ENCODE results near the gene GALNT14. TPM values are rescaled to one million over a fixed set of nuclear protein-coding genes. Genes with fewer than 3 reads are reported as not detected.

Gene GALNT14
- total and polyA plus RNA-seq, 2 donors: 1.3 to 2.1 TPM

DNA sequence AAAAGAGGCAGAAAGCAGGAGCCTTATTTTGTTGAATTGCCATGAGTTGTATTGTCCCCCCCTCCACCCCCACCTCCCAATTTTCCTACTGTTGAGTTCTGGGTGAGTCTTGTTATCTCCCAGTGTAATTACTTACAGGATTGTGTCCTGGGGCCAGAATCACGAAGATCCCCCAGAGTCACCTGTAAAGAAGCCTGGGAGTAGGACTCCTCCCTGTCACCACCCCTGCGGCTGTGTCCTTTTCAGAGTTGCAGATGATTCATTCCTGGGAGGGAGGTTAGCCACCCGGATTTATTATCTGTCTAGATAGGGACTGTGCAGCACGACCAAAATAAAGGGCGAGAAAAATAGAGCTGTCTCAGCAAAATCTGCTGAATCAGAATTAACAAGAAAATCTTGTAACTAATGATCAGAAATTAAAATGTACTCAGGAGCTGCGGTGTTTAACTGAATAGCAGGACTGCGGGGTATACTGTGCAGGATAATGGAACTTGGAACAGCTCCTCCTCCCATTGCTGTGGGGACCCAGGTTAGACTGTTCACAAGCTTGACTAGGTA lies 249.3 kb downstream of the GALNT14 start:
- DNase-seq (ENCODE audit: low read depth in 6 of 9, low spot score in 9 of 9): no peak
- Histone ChIP-seq H3K36me3 (ENCODE audit: control insufficient read depth in 2 of 2, insufficient read depth in 2 of 2, low read length in 1 of 2) (no peaks in the 10 kb centered on the region), H3K4me1 (ENCODE audit: control insufficient read depth in 2 of 2, insufficient read depth in 2 of 2, low read length in 2 of 2) (no peaks in the 10 kb centered on the region), H3K9me3 (ENCODE audit: control insufficient read depth in 2 of 2, insufficient read depth in 1 of 2, low read length in 1 of 2) (no peaks in the 10 kb centered on the region), H3K27ac (ENCODE audit: low read depth in 1 of 2, low read length in 1 of 2) (no peak overlapping the region), H3K4me3 (ENCODE audit: low read length in 2 of 2) (no peak overlapping the region), H3K27me3 (ENCODE audit: control insufficient read depth in 2 of 2, insufficient read depth in 1 of 2, low read length in 1 of 2) (no peaks in the 10 kb centered on the region)
- WGBS: 95% methylated on average over 7 of the region's 7 CpGs

DNA sequence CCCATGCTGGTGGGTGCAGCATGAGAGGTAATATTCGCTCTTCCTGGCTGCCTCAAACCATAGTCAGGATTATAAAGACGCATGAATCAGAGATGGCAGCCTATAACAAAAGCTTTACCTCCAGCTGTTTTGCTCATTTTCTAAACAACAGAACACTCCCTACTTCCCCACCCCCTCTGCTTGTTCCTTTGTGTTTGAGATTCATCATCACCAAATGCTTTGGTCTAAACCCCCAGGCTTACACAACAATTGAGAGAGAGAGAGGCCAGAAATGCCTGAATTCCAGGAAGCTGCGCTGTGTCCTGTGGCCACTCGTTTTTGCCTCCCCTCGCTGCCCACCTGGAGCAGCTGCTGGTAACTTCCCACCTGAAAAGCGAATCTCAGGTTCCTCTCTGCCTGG lies 252.2 kb downstream of the GALNT14 start:
- WGBS: 90% methylated on average over 6 of the region's 6 CpGs
- H3K27ac ChIP-seq (ENCODE audit: low read depth in 1 of 2, low read length in 1 of 2): no peak overlapping the region
- no peak for DNase-seq (ENCODE audit: low read depth in 6 of 9, low spot score in 9 of 9)

DNA sequence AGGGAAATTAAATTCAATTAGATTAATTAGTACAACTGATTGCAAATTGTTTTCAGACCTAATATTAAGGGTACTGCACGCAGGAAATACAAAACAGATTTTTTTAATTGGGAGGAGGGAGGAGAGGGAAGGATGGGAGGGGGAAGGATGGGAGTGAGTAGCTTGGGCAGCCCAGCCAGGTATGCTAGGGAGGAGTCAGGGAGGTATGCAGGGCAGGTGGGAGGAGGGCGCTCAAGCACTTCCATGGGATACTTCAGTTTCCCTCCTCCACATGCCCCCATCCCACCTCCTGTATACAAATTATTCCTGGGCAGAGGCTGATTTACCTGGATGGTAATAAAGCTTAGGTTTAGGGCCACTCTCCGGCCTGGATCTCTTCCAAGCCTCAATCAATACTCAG lies 254.4 kb downstream of the GALNT14 start:
- no peak for DNase-seq (ENCODE audit: low read depth in 6 of 9, low spot score in 9 of 9)
- Histone ChIP-seq H3K4me3 (ENCODE audit: low read length in 2 of 2) (no peak overlapping the region), H3K27ac (ENCODE audit: low read depth in 1 of 2, low read length in 1 of 2) (no peak overlapping the region), H3K36me3 (ENCODE audit: control insufficient read depth in 2 of 2, insufficient read depth in 2 of 2, low read length in 1 of 2) (no peaks in the 10 kb centered on the region), H3K9me3 (ENCODE audit: control insufficient read depth in 2 of 2, insufficient read depth in 1 of 2, low read length in 1 of 2) (no peaks in the 10 kb centered on the region), H3K4me1 (ENCODE audit: control insufficient read depth in 2 of 2, insufficient read depth in 2 of 2, low read length in 2 of 2) (no peaks in the 10 kb centered on the region), H3K27me3 (ENCODE audit: control insufficient read depth in 2 of 2, insufficient read depth in 1 of 2, low read length in 1 of 2) (no peaks in the 10 kb centered on the region)
- 94% methylated on average over 3 of the region's 3 CpGs for WGBS

More for the DNA sequence above, 252.2 kb downstream of the GALNT14 start:
- no peaks in the 10 kb centered on the region for H3K36me3 ChIP-seq (ENCODE audit: control insufficient read depth in 2 of 2, insufficient read depth in 2 of 2, low read length in 1 of 2)
- no peak overlapping the region for H3K4me3 ChIP-seq (ENCODE audit: low read length in 2 of 2)
- no peaks in the 10 kb centered on the region for H3K9me3 ChIP-seq (ENCODE audit: control insufficient read depth in 2 of 2, insufficient read depth in 1 of 2, low read length in 1 of 2)
- H3K27me3 ChIP-seq (ENCODE audit: control insufficient read depth in 2 of 2, insufficient read depth in 1 of 2, low read length in 1 of 2): no peaks in the 10 kb centered on the region
- no peaks in the 10 kb centered on the region for H3K4me1 ChIP-seq (ENCODE audit: control insufficient read depth in 2 of 2, insufficient read depth in 2 of 2, low read length in 2 of 2)

- H3K9me3 ChIP-seq (ENCODE audit: control insufficient read depth in 2 of 2, insufficient read depth in 1 of 2, low read length in 1 of 2): no peaks in the 10 kb centered on the region
- no peak for DNase-seq (ENCODE audit: low read depth in 6 of 9, low spot score in 9 of 9)
- WGBS: 97% methylated on average over 4 of the region's 4 CpGs
- no peak overlapping the region for H3K4me3 ChIP-seq (ENCODE audit: low read length in 2 of 2)
- no peaks in the 10 kb centered on the region for H3K4me1 ChIP-seq (ENCODE audit: control insufficient read depth in 2 of 2, insufficient read depth in 2 of 2, low read length in 2 of 2)
- H3K27me3 ChIP-seq (ENCODE audit: control insufficient read depth in 2 of 2, insufficient read depth in 1 of 2, low read length in 1 of 2): no peaks in the 10 kb centered on the region
- H3K36me3 ChIP-seq (ENCODE audit: control insufficient read depth in 2 of 2, insufficient read depth in 2 of 2, low read length in 1 of 2): no peaks in the 10 kb centered on the region
- H3K27ac ChIP-seq (ENCODE audit: low read depth in 1 of 2, low read length in 1 of 2): no peak overlapping the region
Observed at GRCh38 chr2:30883184-30883583, 255.1 kb downstream of the GALNT14 start.

- Histone ChIP-seq H3K27me3 (ENCODE audit: control insufficient read depth in 2 of 2, insufficient read depth in 1 of 2, low read length in 1 of 2) (no peaks in the 10 kb centered on the region), H3K4me1 (ENCODE audit: control insufficient read depth in 2 of 2, insufficient read depth in 2 of 2, low read length in 2 of 2) (no peaks in the 10 kb centered on the region), H3K27ac (ENCODE audit: low read depth in 1 of 2, low read length in 1 of 2) (no peak overlapping the region), H3K36me3 (ENCODE audit: control insufficient read depth in 2 of 2, insufficient read depth in 2 of 2, low read length in 1 of 2) (no peaks in the 10 kb centered on the region), H3K4me3 (ENCODE audit: low read length in 2 of 2) (no peak overlapping the region), H3K9me3 (ENCODE audit: control insufficient read depth in 2 of 2, insufficient read depth in 1 of 2, low read length in 1 of 2) (no peaks in the 10 kb centered on the region)
- 91% methylated on average over 3 of the region's 3 CpGs for WGBS
- DNase-seq (ENCODE audit: low read depth in 6 of 9, low spot score in 9 of 9): no peak
Observed at GRCh38 chr2:30880516-30880915, 257.7 kb downstream of the GALNT14 start.

DNA sequence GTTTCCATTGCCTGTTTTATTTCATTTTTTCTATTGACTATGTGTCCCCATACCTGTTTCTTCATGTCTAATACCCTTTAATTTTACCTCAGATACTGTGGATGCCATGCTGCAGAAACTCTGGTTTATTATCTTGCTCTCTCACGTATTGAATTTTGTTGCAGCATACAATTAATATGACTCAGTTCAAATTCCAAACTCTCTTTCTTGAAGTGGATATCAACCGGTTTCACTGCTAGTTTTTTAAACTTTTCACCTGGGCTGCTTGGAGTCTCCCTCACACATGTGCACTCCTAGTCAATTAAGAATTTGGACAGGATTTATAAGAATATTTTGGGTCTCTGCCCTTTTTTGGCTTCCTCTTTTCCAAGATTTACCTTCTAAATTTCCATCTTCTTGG lies 260.4 kb downstream of the GALNT14 start:
- no peaks in the 10 kb centered on the region for H3K4me1 ChIP-seq (ENCODE audit: control insufficient read depth in 2 of 2, insufficient read depth in 2 of 2, low read length in 2 of 2)
- no peak for DNase-seq (ENCODE audit: low read depth in 6 of 9, low spot score in 9 of 9)
- H3K27me3 ChIP-seq (ENCODE audit: control insufficient read depth in 2 of 2, insufficient read depth in 1 of 2, low read length in 1 of 2): no peaks in the 10 kb centered on the region
- H3K27ac ChIP-seq (ENCODE audit: low read depth in 1 of 2, low read length in 1 of 2): no peak overlapping the region
- no peaks in the 10 kb centered on the region for H3K9me3 ChIP-seq (ENCODE audit: control insufficient read depth in 2 of 2, insufficient read depth in 1 of 2, low read length in 1 of 2)
- WGBS: 95% methylated on average over 2 of the region's 2 CpGs
- H3K36me3 ChIP-seq (ENCODE audit: control insufficient read depth in 2 of 2, insufficient read depth in 2 of 2, low read length in 1 of 2): no peaks in the 10 kb centered on the region
- H3K4me3 ChIP-seq (ENCODE audit: low read length in 2 of 2): no peak overlapping the region

DNA sequence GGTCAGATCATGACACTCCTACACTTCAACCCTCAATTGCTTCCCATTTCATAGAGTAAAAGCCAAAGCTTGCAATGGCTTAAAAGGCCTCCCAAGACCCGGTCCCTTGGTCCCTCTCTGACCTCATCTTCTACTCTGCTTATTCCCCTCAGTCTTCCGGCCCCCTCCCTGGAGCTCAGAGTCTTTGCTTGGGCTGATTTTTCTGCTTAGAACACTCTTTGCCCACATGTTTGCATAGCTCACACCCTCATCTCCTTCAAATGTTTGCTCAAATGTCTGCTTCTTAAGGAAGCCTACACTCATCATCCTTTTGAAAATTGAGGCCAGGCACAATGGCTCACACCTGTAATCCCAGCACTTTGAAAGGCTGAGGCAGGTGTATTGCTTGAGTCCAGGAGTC lies 265.4 kb downstream of the GALNT14 start:
- Histone ChIP-seq H3K27me3 (ENCODE audit: control insufficient read depth in 2 of 2, insufficient read depth in 1 of 2, low read length in 1 of 2) (no peaks in the 10 kb centered on the region), H3K27ac (ENCODE audit: low read depth in 1 of 2, low read length in 1 of 2) (no peak overlapping the region), H3K9me3 (ENCODE audit: control insufficient read depth in 2 of 2, insufficient read depth in 1 of 2, low read length in 1 of 2) (no peaks in the 10 kb centered on the region), H3K36me3 (ENCODE audit: control insufficient read depth in 2 of 2, insufficient read depth in 2 of 2, low read length in 1 of 2) (no peaks in the 10 kb centered on the region), H3K4me1 (ENCODE audit: control insufficient read depth in 2 of 2, insufficient read depth in 2 of 2, low read length in 2 of 2) (no peaks in the 10 kb centered on the region), H3K4me3 (ENCODE audit: low read length in 2 of 2) (no peak overlapping the region)
- DNase-seq (ENCODE audit: low read depth in 6 of 9, low spot score in 9 of 9): no peak
- 93% methylated on average over 2 of the region's 2 CpGs for whole genome bisulfite sequencing

DNA sequence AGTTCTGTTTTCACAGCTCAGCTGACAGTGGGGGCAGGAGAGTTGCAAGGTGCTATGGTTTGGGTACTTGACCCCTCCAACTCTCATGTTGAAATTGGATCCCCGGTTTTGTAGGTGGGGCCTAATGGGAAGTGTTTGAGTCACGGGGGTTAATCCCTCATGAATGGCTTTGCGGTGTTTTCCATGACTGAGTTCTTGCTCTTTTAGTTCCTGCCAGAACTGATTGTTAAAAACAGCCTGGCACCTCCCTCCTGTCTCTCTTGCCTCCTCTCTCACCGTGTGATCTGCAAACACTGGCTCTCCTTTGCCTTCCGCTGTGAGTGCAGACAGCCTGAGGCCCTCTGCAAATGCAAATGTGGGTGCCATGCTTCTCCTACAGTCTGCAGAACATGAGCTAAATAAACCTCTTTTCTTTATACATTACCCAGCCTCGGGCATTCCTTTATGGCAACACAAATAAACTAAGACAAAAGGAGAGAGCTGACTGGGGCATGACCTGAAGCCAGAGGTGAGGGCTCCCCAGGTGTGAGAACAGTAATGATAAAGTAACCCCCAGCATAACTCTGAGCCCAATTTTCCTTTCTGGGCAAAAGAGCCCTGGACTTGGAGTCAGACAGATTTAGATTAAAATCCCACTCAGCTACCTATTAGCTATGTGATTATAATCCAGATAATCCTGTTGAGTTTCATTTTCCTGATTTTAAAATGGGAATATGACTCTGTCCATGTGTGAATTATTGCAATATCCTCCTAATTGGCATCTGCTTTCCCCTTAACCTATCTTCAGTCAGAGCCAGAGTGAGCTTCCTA lies 266.1 kb downstream of the GALNT14 start:
- Histone ChIP-seq H3K36me3 (ENCODE audit: control insufficient read depth in 2 of 2, insufficient read depth in 2 of 2, low read length in 1 of 2) (no peaks in the 10 kb centered on the region), H3K9me3 (ENCODE audit: control insufficient read depth in 2 of 2, insufficient read depth in 1 of 2, low read length in 1 of 2) (no peaks in the 10 kb centered on the region), H3K27me3 (ENCODE audit: control insufficient read depth in 2 of 2, insufficient read depth in 1 of 2, low read length in 1 of 2) (no peaks in the 10 kb centered on the region), H3K27ac (ENCODE audit: low read depth in 1 of 2, low read length in 1 of 2) (no peak overlapping the region), H3K4me1 (ENCODE audit: control insufficient read depth in 2 of 2, insufficient read depth in 2 of 2, low read length in 2 of 2) (peaks cover 0 to 1% of the 10 kb centered on the region in 2 donors), H3K4me3 (ENCODE audit: low read length in 2 of 2) (no peak overlapping the region)
- 79% methylated on average over 6 of the region's 6 CpGs for WGBS
- DNase-seq (ENCODE audit: low read depth in 6 of 9, low spot score in 9 of 9): no peak

- Histone ChIP-seq H3K27me3 (ENCODE audit: control insufficient read depth in 2 of 2, insufficient read depth in 1 of 2, low read length in 1 of 2) (no peaks in the 10 kb centered on the region), H3K4me1 (ENCODE audit: control insufficient read depth in 2 of 2, insufficient read depth in 2 of 2, low read length in 2 of 2) (peaks cover 0 to 8% of the 10 kb centered on the region in 2 donors), H3K36me3 (ENCODE audit: control insufficient read depth in 2 of 2, insufficient read depth in 2 of 2, low read length in 1 of 2) (no peaks in the 10 kb centered on the region), H3K4me3 (ENCODE audit: low read length in 2 of 2) (no peak overlapping the region), H3K9me3 (ENCODE audit: control insufficient read depth in 2 of 2, insufficient read depth in 1 of 2, low read length in 1 of 2) (no peaks in the 10 kb centered on the region), H3K27ac (ENCODE audit: low read depth in 1 of 2, low read length in 1 of 2) (no peak overlapping the region)
- DNase-seq (ENCODE audit: low read depth in 6 of 9, low spot score in 9 of 9): no peak
- 96% methylated on average over 3 of the region's 3 CpGs for WGBS
Observed at GRCh38 chr2:30871440-30871839, 266.8 kb downstream of the GALNT14 start.
